Activated CD8-positive, alpha-beta memory T cell treated with anti-CD3 and anti-CD28 coated beads, Interleukin-2, amount 50 U/mL, for 48 hours (primary cell): ENCODE results near the gene SGCB.
"Not testable (repeated sequence)": the region's sequence is repeated elsewhere in the genome, so short reads cannot be mapped to it uniquely, and the experiment has no call there.

Experiments
- DNase-seq: peaks from one replicate; pipeline ENCODE4 v3.0.0-alpha.2; 2020

SGCB gene, protein sequence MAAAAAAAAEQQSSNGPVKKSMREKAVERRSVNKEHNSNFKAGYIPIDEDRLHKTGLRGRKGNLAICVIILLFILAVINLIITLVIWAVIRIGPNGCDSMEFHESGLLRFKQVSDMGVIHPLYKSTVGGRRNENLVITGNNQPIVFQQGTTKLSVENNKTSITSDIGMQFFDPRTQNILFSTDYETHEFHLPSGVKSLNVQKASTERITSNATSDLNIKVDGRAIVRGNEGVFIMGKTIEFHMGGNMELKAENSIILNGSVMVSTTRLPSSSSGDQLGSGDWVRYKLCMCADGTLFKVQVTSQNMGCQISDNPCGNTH

DNA sequence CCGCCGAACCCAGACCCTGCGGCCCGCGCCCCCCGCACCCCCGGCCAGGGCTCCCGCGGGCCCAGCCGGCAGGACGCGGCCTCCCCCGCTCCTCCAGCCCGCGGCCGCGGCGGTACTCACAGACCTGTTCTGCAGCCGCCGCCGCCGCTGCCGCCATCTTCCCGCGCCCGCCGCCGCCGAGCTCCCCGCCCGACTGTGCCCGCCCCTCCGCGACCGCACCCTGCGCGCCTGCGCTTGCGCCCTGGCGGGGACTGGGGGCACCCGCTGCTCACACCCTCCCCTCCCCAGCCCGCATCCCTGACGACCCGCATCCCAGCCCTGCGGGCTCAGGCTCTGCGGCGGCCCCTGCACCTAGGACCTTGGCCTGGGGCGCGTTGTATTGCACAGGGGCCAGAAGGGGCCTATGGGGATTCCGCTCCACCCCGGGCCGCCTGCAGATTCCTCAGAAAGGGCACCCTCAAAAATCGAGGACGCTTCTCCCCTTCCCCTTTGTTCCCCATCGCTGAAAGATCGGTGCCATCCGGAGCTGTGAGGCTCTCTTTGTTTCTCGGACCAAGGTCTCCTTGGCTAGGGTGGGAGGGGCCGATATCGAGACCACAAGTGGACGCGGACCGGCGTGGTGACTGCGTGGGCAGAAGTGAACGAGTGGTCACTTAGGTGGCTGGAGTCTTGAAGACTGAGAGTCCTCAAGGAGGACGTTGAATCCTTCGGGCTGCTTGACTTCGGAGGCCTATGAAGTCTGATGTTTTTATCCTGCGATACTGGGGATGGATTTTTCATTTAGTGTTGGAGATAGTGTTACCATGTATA, at the start of gene SGCB:
Gene SGCB, minus strand, starts transcription at position 197 of the 810 bp plus-strand sequence. Its CDS starts 40 bp downstream, at position 157.
- DNase-seq = peak; percentile 87

DNA sequence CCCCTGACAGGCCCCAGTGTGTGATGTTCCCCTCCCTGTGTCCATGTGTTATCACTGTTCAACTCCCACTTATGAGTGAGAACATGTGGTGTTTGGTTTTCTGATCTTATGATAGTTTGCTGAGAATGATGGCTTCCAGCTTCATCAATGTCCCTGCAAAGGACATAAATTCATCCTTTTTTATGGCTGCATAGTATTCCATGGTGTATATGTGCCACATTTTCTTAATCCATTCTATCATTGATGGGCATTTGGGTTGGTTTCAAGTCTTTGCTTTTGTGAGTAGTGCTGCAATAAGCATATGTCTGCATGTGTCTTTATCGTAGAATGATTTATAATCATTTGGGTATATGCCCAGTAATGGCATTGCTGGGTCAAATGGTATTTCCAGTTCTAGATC, 48.3 kb upstream of the SGCB start:
- not testable (repeated sequence) for DNase-seq

GRCh38 chr4:52081216-52081615, 43.1 kb upstream of the SGCB start:
- DNase-seq = no peak

- DNase-seq = no peak
Observed at GRCh38 chr4:52079659-52080058, 41.6 kb upstream of the SGCB start.

- no peak for DNase-seq
Observed at GRCh38 chr4:52076731-52077130, 38.6 kb upstream of the SGCB start.

DNA sequence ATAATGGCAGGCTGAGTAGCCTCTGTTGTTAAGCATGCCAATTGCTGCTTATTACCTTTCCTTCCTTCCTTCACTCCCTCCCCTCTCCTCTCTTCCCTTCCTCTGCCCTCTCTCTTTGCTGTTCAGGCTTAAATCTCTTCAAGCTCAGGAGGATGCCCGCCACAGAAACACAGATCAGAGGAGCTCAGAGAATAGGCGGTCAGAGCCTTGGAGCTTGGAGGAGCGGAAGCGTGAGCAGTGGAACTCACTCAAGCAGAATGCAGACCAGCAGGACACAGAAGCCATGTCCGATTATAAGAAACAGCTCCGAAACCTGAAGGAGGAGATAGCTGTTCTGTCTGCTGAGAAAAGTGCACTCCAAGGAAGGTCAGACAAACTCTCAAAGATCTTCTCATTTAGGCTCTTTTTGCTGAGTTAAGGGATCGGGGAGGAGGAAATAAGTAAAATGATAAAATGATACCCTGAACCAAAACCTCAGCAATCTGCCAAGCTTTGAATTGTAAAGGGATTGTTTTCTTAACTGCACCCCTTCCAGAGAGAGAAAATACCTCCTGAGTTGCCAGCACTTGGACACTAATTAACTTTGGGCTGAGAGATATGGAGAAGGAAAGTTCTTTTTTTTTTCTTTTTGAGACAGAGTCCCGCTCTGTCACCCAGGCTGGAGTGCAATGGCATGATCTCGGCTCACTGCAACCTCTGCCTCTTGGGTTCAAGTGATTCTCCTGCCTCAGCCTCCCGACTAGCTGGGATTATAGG, 33.9 kb upstream of the SGCB start:
- DNase-seq = no peak

- DNase-seq = no peak
Observed at GRCh38 chr4:52069571-52069970, 31.5 kb upstream of the SGCB start.

DNA sequence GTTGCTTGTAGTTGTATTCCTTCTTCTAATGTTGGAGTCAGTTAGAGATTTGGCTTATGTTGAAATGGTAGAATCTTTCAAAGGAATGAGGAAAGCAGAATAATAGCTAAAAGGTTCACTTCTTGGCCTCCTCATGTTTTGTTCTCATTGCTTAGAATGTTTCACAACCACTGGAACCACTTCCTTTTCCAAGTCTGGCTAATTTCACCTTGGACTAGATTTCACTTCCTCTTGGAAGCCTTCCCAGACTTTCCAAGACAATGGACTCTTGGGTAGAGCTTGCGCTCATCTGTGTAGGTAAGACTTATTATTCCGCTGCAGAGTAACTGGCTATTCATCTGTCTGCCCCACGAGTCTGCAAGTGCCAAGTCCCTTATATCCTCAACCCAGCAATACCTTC, 21.3 kb upstream of the SGCB start:
- DNase-seq = no peak

GRCh38 chr4:52058275-52058674, 20.2 kb upstream of the SGCB start:
- DNase-seq = no peak

GRCh38 chr4:52057196-52057595, 19.1 kb upstream of the SGCB start:
- DNase-seq = no peak

DNA sequence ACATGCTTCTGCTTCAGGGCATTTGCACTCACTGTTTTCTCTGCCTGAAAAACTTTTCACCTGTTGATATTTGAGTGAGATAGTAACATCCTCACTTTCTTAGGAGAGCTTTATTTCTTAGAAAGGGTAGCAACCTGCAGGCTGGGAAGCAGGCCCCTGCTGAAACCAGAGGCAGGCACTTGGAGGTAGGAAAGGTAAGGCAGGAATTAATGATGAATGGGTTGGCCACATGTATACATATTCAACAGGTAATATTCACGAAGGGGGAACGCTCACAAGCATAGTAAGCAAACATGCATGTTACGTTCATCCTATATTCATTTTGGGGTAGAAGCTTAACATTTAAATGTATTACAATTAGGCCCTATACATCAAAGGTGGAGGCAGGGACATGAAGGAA, 16.2 kb upstream of the SGCB start:
- no peak for DNase-seq

DNA sequence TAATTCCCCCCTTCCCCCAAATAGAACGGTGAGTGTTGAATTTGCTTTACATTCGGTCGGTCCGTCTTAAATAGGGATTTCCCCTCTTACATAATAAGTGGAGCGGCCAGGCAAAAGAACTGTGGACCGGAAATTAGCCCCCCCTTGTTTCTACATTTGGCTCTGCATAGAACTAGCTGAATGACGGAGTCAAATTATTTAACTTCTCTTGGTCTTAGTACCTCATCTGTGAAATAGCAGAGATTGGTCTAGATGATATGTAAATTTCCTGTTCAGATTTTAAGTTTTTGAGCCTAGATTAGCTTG, 14.3 kb upstream of the SGCB start:
- DNase-seq = no peak

- no peak for DNase-seq
Observed at GRCh38 chr4:52051615-52052474, 13.7 kb upstream of the SGCB start.

DNA sequence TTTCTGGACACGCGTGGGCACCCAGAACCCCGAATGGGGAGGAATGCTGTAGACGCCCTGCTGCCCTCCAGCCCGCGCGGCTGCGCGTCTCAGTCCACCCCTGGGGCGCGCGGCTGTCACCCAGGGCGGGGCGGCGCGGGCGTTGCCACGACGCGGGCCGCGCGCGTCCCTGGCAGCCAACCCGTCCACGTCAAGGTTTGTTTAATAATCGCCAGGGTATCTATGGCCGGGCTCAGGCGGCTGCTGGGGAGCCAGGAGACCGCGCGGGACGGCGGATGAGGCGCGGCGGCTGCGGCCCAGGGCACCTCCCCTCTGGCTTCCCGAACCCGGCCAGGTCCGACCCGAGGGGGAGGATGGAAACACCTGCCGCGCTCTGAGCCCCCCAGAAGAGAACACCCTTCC, 13.1 kb upstream of the SGCB start, which contains the start of gene SPATA18:
Gene SPATA18, plus strand, starts transcription at position 92 of the 402 bp plus-strand sequence. CDS start 401 bp downstream, outside the sequence.
- DNase-seq = peak; percentile 48

- DNase-seq = no peak
Observed at GRCh38 chr4:52049266-52049665, 11.2 kb upstream of the SGCB start.

DNA sequence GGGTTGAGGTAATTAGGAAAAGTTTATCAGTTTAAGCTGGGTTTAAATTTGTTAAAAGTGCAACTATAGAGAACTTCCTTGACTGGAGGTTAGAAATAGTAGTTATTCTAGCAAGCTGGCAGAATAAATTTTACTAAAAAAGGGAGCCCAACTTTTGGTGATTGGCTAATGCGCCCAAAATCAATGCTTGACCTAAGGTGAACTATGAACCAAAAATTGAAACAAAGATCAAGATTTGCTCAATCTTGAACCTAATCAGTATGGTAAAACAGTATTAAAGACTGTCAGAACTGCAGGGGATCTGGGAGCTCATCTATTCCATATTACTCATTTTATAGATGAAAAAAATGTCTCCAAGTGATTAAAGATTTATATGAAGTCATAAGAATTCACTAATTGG, 6.9 kb upstream of the SGCB start:
- DNase-seq = no peak

- peak; percentile 60 for DNase-seq
Observed at GRCh38 chr4:52037689-52038102, 403 bp downstream of the SGCB start.

DNA sequence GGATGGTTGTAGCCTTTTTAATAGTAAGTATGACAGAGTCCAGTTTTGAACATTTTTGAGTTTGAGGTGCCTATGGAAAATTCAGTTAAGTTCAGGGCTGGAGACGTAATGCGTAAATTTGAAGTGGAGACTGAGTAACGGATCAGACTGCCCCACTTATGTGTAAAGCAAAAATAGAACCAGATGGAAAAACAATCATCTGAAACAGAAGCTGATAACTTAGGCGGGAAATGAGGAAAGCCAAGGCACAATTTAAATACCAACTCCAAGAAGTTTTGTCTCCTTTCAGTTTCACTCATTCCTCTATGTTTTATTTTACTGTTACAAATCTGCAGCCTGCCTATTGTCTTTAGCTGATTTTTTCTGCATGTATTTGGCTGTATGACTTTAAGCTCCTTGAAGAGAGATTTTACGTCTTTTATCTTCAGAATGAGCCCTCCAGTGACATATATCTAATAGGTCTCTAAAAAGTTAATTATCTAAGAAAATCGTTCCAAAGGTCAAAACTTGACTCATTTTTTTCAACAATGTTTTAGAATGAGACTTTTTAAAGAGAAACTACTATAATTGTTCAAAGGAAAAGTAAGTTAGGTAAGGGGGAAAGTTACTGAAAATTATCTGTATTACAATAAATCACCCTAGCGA, 1.1 kb downstream of the SGCB start:
- DNase-seq = no peak

GRCh38 chr4:52035190-52035589, 2.9 kb downstream of the SGCB start:
- DNase-seq = no peak

DNA sequence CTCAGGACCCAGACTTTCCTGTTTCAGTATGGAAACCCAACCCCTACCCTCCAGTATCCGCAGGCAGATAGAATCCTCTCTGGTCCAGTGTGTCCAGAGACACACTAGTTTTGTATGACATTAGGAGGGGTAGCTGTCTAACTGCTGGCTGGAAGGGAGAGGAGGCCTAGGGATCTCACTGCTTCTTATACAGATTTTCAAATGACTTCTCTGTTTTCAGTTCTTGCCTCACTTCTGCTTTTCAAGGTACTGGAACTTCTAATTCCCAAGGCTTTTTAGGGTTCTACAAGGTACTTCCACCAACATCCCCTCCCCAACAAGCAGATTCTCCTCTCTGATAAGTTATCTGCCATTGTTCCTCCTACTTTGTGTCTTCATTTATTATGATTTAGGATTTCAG, 6.1 kb downstream of the SGCB start:
- DNase-seq = no peak

DNA sequence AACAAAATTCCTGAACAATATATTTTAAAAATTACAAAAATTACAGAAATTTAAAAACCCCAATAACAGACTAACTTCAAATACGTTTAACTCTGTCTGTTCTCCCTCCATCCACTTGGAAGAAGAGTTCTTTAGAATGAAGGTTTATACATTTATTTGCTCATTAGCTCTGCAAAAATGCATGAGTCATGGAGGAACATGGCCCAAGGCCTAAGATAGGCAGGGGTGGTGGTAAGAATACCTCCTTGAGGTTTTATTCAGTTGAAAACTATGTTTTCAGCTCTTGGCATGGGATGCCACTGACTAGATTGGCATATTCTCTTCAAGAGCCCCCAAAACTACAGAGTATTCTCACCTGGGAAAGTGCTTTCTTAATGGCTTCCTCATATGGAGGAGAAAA, 9.1 kb downstream of the SGCB start:
- DNase-seq = no peak
